ENCODE data around the gene MKNK1.

DNA sequence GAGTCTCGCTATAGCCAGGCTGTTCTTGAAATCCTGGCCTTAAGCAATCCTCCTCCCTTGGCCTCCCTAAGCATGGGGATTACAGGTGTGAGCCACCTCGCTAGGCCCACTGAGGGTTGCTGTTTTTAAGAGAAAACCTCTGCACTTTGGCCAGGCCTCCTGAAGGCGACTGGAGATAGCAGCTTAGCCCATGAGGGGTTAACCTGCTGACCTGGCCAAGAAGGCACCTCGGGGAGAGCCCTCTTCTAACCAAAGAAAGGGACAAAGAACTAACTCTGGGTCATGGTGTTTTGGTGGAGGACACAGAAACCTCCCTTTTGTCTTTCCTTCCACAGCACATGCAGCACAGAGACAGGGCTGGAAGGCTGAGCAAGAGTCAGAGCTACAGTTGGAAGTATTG, 35.0 kb downstream of the MKNK1 start:
- TF ChIP-seq NFIC (IDR thresholded peaks at IDR 0.05; ENCODE audit: borderline replicate concordance), result no peak
- TF ChIP-seq, protein P1, sequence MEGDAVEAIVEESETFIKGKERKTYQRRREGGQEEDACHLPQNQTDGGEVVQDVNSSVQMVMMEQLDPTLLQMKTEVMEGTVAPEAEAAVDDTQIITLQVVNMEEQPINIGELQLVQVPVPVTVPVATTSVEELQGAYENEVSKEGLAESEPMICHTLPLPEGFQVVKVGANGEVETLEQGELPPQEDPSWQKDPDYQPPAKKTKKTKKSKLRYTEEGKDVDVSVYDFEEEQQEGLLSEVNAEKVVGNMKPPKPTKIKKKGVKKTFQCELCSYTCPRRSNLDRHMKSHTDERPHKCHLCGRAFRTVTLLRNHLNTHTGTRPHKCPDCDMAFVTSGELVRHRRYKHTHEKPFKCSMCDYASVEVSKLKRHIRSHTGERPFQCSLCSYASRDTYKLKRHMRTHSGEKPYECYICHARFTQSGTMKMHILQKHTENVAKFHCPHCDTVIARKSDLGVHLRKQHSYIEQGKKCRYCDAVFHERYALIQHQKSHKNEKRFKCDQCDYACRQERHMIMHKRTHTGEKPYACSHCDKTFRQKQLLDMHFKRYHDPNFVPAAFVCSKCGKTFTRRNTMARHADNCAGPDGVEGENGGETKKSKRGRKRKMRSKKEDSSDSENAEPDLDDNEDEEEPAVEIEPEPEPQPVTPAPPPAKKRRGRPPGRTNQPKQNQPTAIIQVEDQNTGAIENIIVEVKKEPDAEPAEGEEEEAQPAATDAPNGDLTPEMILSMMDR (IDR thresholded peaks at IDR 0.05), result no peak
- TF ChIP-seq YY1 (IDR thresholded peaks at IDR 0.05; ENCODE audit: low read depth), result no peak
- TF ChIP-seq, protein P2, sequence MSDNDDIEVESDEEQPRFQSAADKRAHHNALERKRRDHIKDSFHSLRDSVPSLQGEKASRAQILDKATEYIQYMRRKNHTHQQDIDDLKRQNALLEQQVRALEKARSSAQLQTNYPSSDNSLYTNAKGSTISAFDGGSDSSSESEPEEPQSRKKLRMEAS (IDR thresholded peaks at IDR 0.05; ENCODE audit: low read depth), result no peak
- no peak for TF ChIP-seq FOXM1 (IDR thresholded peaks at IDR 0.05; ENCODE audit: low read depth)
- TF ChIP-seq, protein P3, sequence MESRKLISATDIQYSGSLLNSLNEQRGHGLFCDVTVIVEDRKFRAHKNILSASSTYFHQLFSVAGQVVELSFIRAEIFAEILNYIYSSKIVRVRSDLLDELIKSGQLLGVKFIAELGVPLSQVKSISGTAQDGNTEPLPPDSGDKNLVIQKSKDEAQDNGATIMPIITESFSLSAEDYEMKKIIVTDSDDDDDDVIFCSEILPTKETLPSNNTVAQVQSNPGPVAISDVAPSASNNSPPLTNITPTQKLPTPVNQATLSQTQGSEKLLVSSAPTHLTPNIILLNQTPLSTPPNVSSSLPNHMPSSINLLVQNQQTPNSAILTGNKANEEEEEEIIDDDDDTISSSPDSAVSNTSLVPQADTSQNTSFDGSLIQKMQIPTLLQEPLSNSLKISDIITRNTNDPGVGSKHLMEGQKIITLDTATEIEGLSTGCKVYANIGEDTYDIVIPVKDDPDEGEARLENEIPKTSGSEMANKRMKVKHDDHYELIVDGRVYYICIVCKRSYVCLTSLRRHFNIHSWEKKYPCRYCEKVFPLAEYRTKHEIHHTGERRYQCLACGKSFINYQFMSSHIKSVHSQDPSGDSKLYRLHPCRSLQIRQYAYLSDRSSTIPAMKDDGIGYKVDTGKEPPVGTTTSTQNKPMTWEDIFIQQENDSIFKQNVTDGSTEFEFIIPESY (IDR thresholded peaks at IDR 0.05; ENCODE audit: borderline replicate concordance, low read depth), result no peak
- TF ChIP-seq EP300 (IDR thresholded peaks at IDR 0.05; ENCODE audit: borderline replicate concordance in 1 of 2, low read depth in 1 of 2, low read length in 1 of 2), result no peak
- no peak for TF ChIP-seq POLR2AphosphoS5 (IDR thresholded peaks at IDR 0.05; ENCODE audit: low read depth, low read length)
- TF ChIP-seq RAD21 (IDR thresholded peaks at IDR 0.05; ENCODE audit: low read length), result no peak
- no peak for TF ChIP-seq CHD2 (IDR thresholded peaks at IDR 0.05; ENCODE audit: low read length, partially characterized antibody)
- TF ChIP-seq EZH2phosphoT487 (IDR thresholded peaks at IDR 0.05; ENCODE audit: borderline replicate concordance, low read depth), result no peak
- TF ChIP-seq, protein P4, sequence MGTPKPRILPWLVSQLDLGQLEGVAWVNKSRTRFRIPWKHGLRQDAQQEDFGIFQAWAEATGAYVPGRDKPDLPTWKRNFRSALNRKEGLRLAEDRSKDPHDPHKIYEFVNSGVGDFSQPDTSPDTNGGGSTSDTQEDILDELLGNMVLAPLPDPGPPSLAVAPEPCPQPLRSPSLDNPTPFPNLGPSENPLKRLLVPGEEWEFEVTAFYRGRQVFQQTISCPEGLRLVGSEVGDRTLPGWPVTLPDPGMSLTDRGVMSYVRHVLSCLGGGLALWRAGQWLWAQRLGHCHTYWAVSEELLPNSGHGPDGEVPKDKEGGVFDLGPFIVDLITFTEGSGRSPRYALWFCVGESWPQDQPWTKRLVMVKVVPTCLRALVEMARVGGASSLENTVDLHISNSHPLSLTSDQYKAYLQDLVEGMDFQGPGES (IDR thresholded peaks at IDR 0.05; ENCODE audit: low read depth, low read length), result no peak
- TF ChIP-seq TAF1 (IDR thresholded peaks at IDR 0.05; ENCODE audit: borderline replicate concordance, low read depth, low read length), result no peak
- TF ChIP-seq, protein P5, sequence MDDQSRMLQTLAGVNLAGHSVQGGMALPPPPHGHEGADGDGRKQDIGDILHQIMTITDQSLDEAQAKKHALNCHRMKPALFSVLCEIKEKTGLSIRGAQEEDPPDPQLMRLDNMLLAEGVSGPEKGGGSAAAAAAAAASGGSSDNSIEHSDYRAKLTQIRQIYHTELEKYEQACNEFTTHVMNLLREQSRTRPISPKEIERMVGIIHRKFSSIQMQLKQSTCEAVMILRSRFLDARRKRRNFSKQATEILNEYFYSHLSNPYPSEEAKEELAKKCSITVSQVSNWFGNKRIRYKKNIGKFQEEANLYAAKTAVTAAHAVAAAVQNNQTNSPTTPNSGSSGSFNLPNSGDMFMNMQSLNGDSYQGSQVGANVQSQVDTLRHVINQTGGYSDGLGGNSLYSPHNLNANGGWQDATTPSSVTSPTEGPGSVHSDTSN (IDR thresholded peaks at IDR 0.05), result no peak

Measured in SK-N-SH (cell line).